ENCODE measurements around the gene CLDN15. TPM values are rescaled to one million over a fixed set of nuclear protein-coding genes. Genes with fewer than 3 reads are reported as not detected.
"Not testable (repeated sequence)": the region's sequence is repeated elsewhere in the genome, so short reads cannot be mapped to it uniquely, and the experiment has no call there.

CLDN15 gene
- total and polyA plus RNA-seq, 11 donors, result 1.4 to 37.6 (median 2.2) TPM

DNA sequence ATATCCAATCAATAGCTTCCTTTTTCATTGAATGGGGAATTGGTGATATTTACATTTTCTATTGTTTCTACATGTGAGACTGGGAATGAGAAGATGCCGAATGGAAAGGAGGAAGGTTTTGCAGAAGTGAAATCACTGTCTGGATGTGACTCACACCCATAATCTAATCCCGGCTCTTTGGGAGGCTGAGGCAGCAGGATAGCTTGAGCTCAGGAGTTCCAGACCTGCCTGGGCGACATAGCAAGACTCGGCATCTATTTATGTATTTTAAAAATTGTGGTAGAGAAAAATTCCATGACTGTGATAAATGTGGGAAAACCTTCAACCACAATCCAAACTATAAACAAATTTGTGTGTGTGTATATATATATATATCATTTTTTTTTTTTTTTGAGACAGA, 18.2 kb upstream of the CLDN15 start:
- intact Hi-C loops (cut with DNase I), result no loop called here
- TF ChIP-seq, protein P1, sequence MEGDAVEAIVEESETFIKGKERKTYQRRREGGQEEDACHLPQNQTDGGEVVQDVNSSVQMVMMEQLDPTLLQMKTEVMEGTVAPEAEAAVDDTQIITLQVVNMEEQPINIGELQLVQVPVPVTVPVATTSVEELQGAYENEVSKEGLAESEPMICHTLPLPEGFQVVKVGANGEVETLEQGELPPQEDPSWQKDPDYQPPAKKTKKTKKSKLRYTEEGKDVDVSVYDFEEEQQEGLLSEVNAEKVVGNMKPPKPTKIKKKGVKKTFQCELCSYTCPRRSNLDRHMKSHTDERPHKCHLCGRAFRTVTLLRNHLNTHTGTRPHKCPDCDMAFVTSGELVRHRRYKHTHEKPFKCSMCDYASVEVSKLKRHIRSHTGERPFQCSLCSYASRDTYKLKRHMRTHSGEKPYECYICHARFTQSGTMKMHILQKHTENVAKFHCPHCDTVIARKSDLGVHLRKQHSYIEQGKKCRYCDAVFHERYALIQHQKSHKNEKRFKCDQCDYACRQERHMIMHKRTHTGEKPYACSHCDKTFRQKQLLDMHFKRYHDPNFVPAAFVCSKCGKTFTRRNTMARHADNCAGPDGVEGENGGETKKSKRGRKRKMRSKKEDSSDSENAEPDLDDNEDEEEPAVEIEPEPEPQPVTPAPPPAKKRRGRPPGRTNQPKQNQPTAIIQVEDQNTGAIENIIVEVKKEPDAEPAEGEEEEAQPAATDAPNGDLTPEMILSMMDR (IDR thresholded peaks at IDR 0.05), result no peak
- TF ChIP-seq POLR2A (IDR thresholded peaks at IDR 0.05), result no peak
- no peak for ATAC-seq

DNA sequence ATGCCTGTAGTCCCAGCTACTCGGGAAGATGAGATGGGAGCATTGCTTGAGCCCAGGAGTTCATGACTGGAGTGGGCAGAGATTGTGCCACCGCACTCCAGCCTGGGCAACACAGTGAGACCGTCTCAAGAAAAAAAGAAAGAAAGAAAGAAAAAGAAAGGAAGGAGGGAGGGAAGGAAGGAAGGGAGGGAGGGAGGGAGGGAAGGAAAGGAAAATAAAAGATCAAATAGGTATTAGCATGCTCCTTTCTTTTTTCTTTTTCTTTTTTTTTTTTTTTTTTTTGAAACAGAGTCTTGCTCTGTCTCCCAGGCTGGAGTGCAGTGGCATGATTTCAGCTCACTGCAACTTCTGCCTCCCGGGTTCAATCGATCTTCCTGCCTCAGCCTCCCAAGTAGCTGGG, 15.6 kb upstream of the CLDN15 start:
- H3K9me3 ChIP-seq, H3K27ac ChIP-seq, DNase-seq, H3K27me3 ChIP-seq, ATAC-seq, H3K4me3 ChIP-seq: not testable (repeated sequence)
- intact Hi-C loops (cut with DNase I), result loop anchor here in 5 of 10 donors (2.0 to 5.0 kb wide), 3 partner anchors 30 to 41 kb away; partner anchors contain the start of genes PLOD3 (in 3 of the 5) and ZNHIT1 (in 3 of the 5)
- Histone ChIP-seq H3K4me1 (peaks cover 3 to 24% (median 17%) of the 10 kb centered on the region in 12 donors), H3K36me3 (peaks cover 0 to 22% (median 15%) of the 10 kb centered on the region in 9 donors)
- 84 to 89% (median 87%) methylated on average over 5 of the region's 5 CpGs for WGBS, 4 donors

More for the DNA sequence above, 18.2 kb upstream of the CLDN15 start:
- no peak overlapping the region for H3K4me3 ChIP-seq
- no peak for DNase-seq
- no peak overlapping the region for H3K27ac ChIP-seq
- H3K27me3 ChIP-seq, result no peaks in the 10 kb centered on the region
- H3K4me1 ChIP-seq, result peaks cover 2 to 15% (median 10%) of the 10 kb centered on the region in 12 donors
- H3K36me3 ChIP-seq, result no peaks in the 10 kb centered on the region
- WGBS, 4 donors, result 73 to 80% (median 79%) methylated on average over 4 of the region's 4 CpGs
- no peaks in the 10 kb centered on the region for H3K9me3 ChIP-seq

DNA sequence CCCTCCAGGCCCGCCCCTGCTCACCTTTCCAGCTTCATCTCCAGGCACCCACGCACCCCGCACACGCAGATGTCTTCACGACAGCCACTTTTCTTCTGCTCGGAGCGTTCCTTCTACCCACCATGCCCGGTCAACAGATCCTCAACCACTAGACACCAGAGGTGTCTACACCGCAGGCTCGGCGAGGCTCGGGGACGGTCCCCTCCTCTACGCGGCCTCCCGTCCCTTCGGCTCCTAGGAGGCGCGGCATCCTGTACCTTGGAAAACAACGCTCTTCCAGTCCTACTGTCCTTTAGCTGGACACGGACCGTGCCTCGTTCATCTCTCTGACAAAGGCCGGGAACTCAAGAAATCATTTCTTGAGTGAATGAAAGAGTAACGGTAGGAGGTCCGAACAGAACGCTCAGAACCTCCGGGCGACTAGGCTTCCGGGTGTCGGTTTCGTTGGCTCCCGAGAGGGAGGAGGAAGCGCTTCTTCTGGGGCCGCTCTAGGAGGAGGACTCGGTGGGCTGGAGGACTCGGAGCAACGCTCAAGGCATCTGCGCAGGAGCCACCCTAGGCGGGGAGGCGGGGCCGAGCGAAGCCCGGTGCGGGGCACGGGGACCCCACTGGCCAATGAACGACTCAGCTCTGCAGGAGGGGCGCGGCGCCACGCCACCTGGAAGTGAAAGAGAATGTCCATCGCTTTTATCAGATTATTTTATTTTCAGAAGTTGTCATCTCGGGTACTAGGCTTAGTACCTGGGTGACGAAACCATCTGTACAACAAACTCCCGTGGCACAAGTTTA, 14.5 kb upstream of the CLDN15 start:
- WGBS, 4 donors, result 0 to 1% (median 1%) methylated on average over 35 to 55 of the region's 55 CpGs
- Histone ChIP-seq H3K9me3 (no peaks in the 10 kb centered on the region), H3K4me3 (peak overlapping the region; percentile 66 to 98 (median 87)), H3K27ac (peak overlapping the region in 11 of 12 donors; percentile 17 to 81 (median 67)), H3K27me3 (no peaks in the 10 kb centered on the region), H3K36me3 (peaks cover 0 to 26% (median 15%) of the 10 kb centered on the region in 9 donors), H3K4me1 (peaks cover 3 to 24% (median 17%) of the 10 kb centered on the region in 12 donors)
- ATAC-seq (peak; percentile 100), DNase-seq (peak; percentile 96 to 99 (median 99))
- intact Hi-C loops (cut with DNase I), result loop anchor here in 6 of 10 donors (1.0 to 5.0 kb wide), 5 partner anchors 8 to 40 kb away; partner anchors contain the start of genes PLOD3 (in 3 of the 6) and ZNHIT1 (in 3 of the 6)
- TF ChIP-seq POLR2A (IDR thresholded peaks at IDR 0.05), result peak in 1 of 2 donors; percentile 47
- TF ChIP-seq, protein P1 (IDR thresholded peaks at IDR 0.05), result peak in 1 of 12 donors; percentile 9

DNA sequence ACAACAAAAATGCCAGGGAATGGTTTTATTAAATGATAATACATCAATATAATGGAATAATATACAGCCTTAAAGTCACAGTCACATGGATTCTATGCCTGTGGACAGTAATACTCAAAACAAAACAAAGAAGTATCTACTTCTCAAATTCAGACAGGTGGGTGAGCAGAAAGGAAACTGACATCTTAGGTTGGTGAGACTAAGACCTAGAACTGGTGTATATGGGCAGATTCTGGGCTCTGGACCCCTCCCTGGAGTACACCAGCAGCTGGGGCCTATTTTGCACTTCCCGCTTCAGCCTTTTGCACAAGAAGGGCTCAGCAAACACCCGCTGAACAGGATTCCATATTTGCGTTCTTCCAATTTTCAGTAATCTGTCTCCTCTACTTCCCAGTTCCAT, 12.7 kb upstream of the CLDN15 start:
- intact Hi-C loops (cut with DNase I), result loop anchor here in 4 of 10 donors (5.0 kb wide), 2 partner anchors 33 to 38 kb away; partner anchors contain the start of genes PLOD3 (in 3 of the 4) and ZNHIT1 (in 3 of the 4)
- H3K36me3 ChIP-seq, result peaks cover 0 to 28% (median 15%) of the 10 kb centered on the region in 9 donors
- H3K4me3 ChIP-seq, result peak overlapping the region in 1 of 12 donors; percentile 90
- no peaks in the 10 kb centered on the region for H3K27me3 ChIP-seq
- ATAC-seq (no peak), DNase-seq (no peak)
- WGBS, 4 donors, result 95 to 100% (median 100%) methylated on average over 3 of the region's 3 CpGs
- H3K27ac ChIP-seq, result no peak overlapping the region
- H3K9me3 ChIP-seq, result no peaks in the 10 kb centered on the region
- H3K4me1 ChIP-seq, result peaks cover 3 to 34% (median 24%) of the 10 kb centered on the region in 12 donors
- no peak for TF ChIP-seq POLR2A (IDR thresholded peaks at IDR 0.05)
- TF ChIP-seq, protein P1 (IDR thresholded peaks at IDR 0.05), result no peak
